HG03565 (cell line): ENCODE results near the gene SVOP.
"Not testable (repeated sequence)": the region's sequence is repeated elsewhere in the genome, so short reads cannot be mapped to it uniquely, and the experiment has no call there.

Source experiments
- ATAC-seq: cut with Tn5 transposase; IDR thresholded peaks from one replicate; pipeline ENCODE4 v1.9.1; 2021; ENCODE audit warnings: mild to moderate bottlenecking, moderate library complexity; ENCODE audit not compliant: unreplicated experiment

The SVOP gene

GRCh38 chr12:109033239-109034196 lies 12.7 kb upstream of the SVOP start:
- no peak for ATAC-seq

- ATAC-seq, result no peak
Measured at GRCh38 chr12:109029411-109029810, 8.5 kb upstream of the SVOP start.

GRCh38 chr12:109028624-109029023 lies 7.8 kb upstream of the SVOP start:
- not testable (repeated sequence) for ATAC-seq

- ATAC-seq, result no peak
Measured at GRCh38 chr12:109027767-109028166, 6.9 kb upstream of the SVOP start.

- ATAC-seq, result no peak
Measured at GRCh38 chr12:109020146-109020795, 597 bp downstream of the SVOP start.

- ATAC-seq, result no peak
Measured at GRCh38 chr12:109018296-109018695, 2.6 kb downstream of the SVOP start.

- no peak for ATAC-seq
Measured at GRCh38 chr12:109016978-109017377, 3.9 kb downstream of the SVOP start.

- no peak for ATAC-seq
Measured at GRCh38 chr12:109016016-109016415, 4.9 kb downstream of the SVOP start.

GRCh38 chr12:109014984-109015765 lies 5.7 kb downstream of the SVOP start:
- no peak for ATAC-seq

- no peak for ATAC-seq
Measured at GRCh38 chr12:109010259-109010658, 10.6 kb downstream of the SVOP start.

- no peak for ATAC-seq
Measured at GRCh38 chr12:109009766-109010165, 11.1 kb downstream of the SVOP start.

GRCh38 chr12:109004017-109004416 lies 16.9 kb downstream of the SVOP start:
- no peak for ATAC-seq

GRCh38 chr12:108996320-108996719 lies 24.5 kb downstream of the SVOP start:
- ATAC-seq, result no peak

GRCh38 chr12:108995370-108995992 lies 25.4 kb downstream of the SVOP start:
- no peak for ATAC-seq

GRCh38 chr12:108990103-108990502 lies 30.8 kb downstream of the SVOP start:
- ATAC-seq, result not testable (repeated sequence)

GRCh38 chr12:108989376-108989775 lies 31.5 kb downstream of the SVOP start:
- no peak for ATAC-seq

GRCh38 chr12:108985750-108986149 lies 35.1 kb downstream of the SVOP start:
- ATAC-seq, result no peak

GRCh38 chr12:108983227-108983626 lies 37.6 kb downstream of the SVOP start:
- ATAC-seq, result no peak

- no peak for ATAC-seq
Measured at GRCh38 chr12:108982621-108983219, 38.1 kb downstream of the SVOP start.

- no peak for ATAC-seq
Measured at GRCh38 chr12:108981835-108982234, 39.0 kb downstream of the SVOP start.
